Gastroesophageal sphincter (tissue), 4 donors: ENCODE results near the gene ELMO3. TPM values are rescaled to one million over a fixed set of nuclear protein-coding genes. Genes with fewer than 3 reads are reported as not detected.

Experiments used
- ATAC-seq: fragments of 150-250 bp; one replicate; pipeline ENCODE4 v1.9.1; 2016; ENCODE audit warnings: mild to moderate bottlenecking, moderate library complexity
- H3K27ac ChIP-seq, 4 donors: fragments of 200-600 bp; sonication (generic) in 3 of 4; 1 replicate in 3 of 4; 2 replicates in 1 of 4; pipeline ENCODE4 v1.5.1; 2016 to 2019
- H3K27me3 ChIP-seq: fragments of 200-600 bp; sonication (generic); one replicate; pipeline ENCODE4 v1.5.1; 2019
- H3K36me3 ChIP-seq, 2 donors: fragments of 200-600 bp; sonication (generic); one replicate each; pipeline ENCODE4 v1.5.1; 2019; ENCODE audit warnings: control low read depth in 1 of 2
- H3K4me1 ChIP-seq, 3 donors: fragments of 200-600 bp; sonication (generic); 1 replicate in 2 of 3; 2 replicates in 1 of 3; pipeline ENCODE4 v1.5.1; 2016 to 2019; ENCODE audit warnings: control low read depth in 2 of 3
- H3K4me3 ChIP-seq, 2 donors: fragments of 200-600 bp; sonication (generic); one replicate each; pipeline ENCODE4 v1.5.1; 2019; ENCODE audit warnings: mild to moderate bottlenecking in 1 of 2, moderate library complexity in 1 of 2
- H3K9me3 ChIP-seq, 3 donors: fragments of 200-600 bp; sonication (generic); one replicate each; pipeline ENCODE4 v1.5.1; 2017 to 2019; ENCODE audit warnings: control low read depth in 2 of 3
- CTCF ChIP-seq, 4 experiments: fragments of 200-600 bp in 2 of 4; fragments of 450-650 bp in 2 of 4; sonication (generic) in 1 of 4; IDR thresholded peaks; one replicate each; pipeline ENCODE4 v1.5.1; 2017 to 2019; ENCODE audit warnings: antibody characterized with exemption in 4 of 4, mild to moderate bottlenecking in 2 of 4, moderate library complexity in 2 of 4
- EP300 ChIP-seq: sonication (generic); formaldehyde crosslinking; IDR thresholded peaks from one replicate; pipeline ENCODE4 v1.6.1; 2017; ENCODE audit warnings: antibody characterized with exemption, mild to moderate bottlenecking
- POLR2A ChIP-seq, 2 donors: fragments of 450-650 bp; IDR thresholded peaks; one replicate each; pipeline ENCODE4 v1.6.1; 2017; ENCODE audit warnings: antibody characterized with exemption in 2 of 2, mild to moderate bottlenecking in 2 of 2, moderate library complexity in 1 of 2
- POLR2AphosphoS5 ChIP-seq: sonication (generic); formaldehyde crosslinking; IDR thresholded peaks from one replicate; pipeline ENCODE4 v1.6.1; 2017; ENCODE audit warnings: antibody characterized with exemption
- WGBS, 2 donors: methylation state at CpG; one replicate each; pipeline ENCODE4 v1.1.5; 2018; ENCODE audit warnings: low coverage in 1 of 2; 5-methylcytosine and 5-hydroxymethylcytosine counted together
- total RNA-seq, 4 donors: library from RNA; depleted of rRNA; stranded (reverse); fragments of >200 nt; gene quantifications; one replicate each; pipeline ENCODE4 v1.1.0, GENCODE V29; 2016

The ELMO3 gene
- total RNA-seq = 1 to 10 TPM in 2 of 4 donors, under 1 TPM in 2; 0.15 to 3.9 (median 1.3) TPM

- peak in 3 of 4 experiments; percentile 17 to 48 (median 23) for TF ChIP-seq CTCF (IDR thresholded peaks at IDR 0.05)
- no peak for TF ChIP-seq EP300
- no peaks in the 10 kb centered on the region for H3K9me3 ChIP-seq
- H3K36me3 ChIP-seq = peaks cover 0 to 86% of the 10 kb centered on the region in 2 donors
- H3K27me3 ChIP-seq = no peaks in the 10 kb centered on the region
- peak within 1 kb of the TSS in 1 of 2 donors; percentile 22 for H3K4me3 ChIP-seq
- peaks cover 0 to 38% (median 12%) of the 10 kb centered on the region in 3 donors for H3K4me1 ChIP-seq
- WGBS, 2 donors = 0 to 77% methylated on average over 2 to 3 of the region's 61 CpGs
- H3K27ac ChIP-seq = peak within 1 kb of the TSS in 1 of 4 donors; percentile 2
- peak; percentile 57 for ATAC-seq
Observed at GRCh38 chr16:67199011-67199807, at the start of gene ELMO3. ELMO3 (plus strand) TSS chr16:67199131; CDS start chr16:67199327, 196 bp downstream.

- Histone ChIP-seq H3K27ac (peak overlapping the region in 3 of 4 donors; percentile 92 to 95 (median 93)), H3K36me3 (peaks cover 0 to 52% of the 10 kb centered on the region in 2 donors), H3K27me3 (no peaks in the 10 kb centered on the region), H3K4me1 (peaks cover 0 to 34% (median 10%) of the 10 kb centered on the region in 3 donors), H3K9me3 (no peaks in the 10 kb centered on the region), H3K4me3 (peak overlapping the region in 1 of 2 donors; percentile 80)
- TF ChIP-seq POLR2A (IDR thresholded peaks at IDR 0.05) (no peak), POLR2AphosphoS5 (no peak), EP300 (no peak), CTCF (IDR thresholded peaks at IDR 0.05) (no peak)
- no peak for ATAC-seq
- 69 to 80% methylated on average over 3 to 15 of the region's 77 CpGs for WGBS, 2 donors
Observed at GRCh38 chr16:67149276-67150046, 49.5 kb upstream of the ELMO3 start.

GRCh38 chr16:67150047-67150832 lies 48.7 kb upstream of the ELMO3 start:
- ATAC-seq = peak; percentile 39
- H3K27me3 ChIP-seq = no peaks in the 10 kb centered on the region
- peaks cover 0 to 42% (median 16%) of the 10 kb centered on the region in 3 donors for H3K4me1 ChIP-seq
- no CpG with 5 or more reads among the region's 94 CpGs for WGBS, 2 donors
- H3K4me3 ChIP-seq = peak overlapping the region; percentile 43 to 80
- H3K36me3 ChIP-seq = peaks cover 0 to 44% of the 10 kb centered on the region in 2 donors
- H3K9me3 ChIP-seq = no peaks in the 10 kb centered on the region
- TF ChIP-seq CTCF (IDR thresholded peaks at IDR 0.05) (peak in 1 of 4 experiments; percentile 16), POLR2AphosphoS5 (peak; percentile 24), EP300 (no peak)
- H3K27ac ChIP-seq = peak overlapping the region; percentile 72 to 95 (median 92)

- ATAC-seq = peak; percentile 84
- TF ChIP-seq POLR2AphosphoS5 (peak; percentile 27), POLR2A (IDR thresholded peaks at IDR 0.05) (no peak), EP300 (no peak), CTCF (IDR thresholded peaks at IDR 0.05) (peak in 1 of 4 experiments; percentile 8)
Observed at GRCh38 chr16:67150833-67151396, 48.0 kb upstream of the ELMO3 start, which contains the start of gene B3GNT9. B3GNT9 (minus strand) TSS chr16:67150998; CDS start chr16:67150485, 513 bp downstream.

More at GRCh38 chr16:67150833-67151396, 48.0 kb upstream of the ELMO3 start, which contains the start of gene B3GNT9:
- H3K36me3 ChIP-seq = peaks cover 0 to 37% of the 10 kb centered on the region in 2 donors
- peak within 1 kb of the TSS; percentile 72 to 95 (median 92) for H3K27ac ChIP-seq
- WGBS, 2 donors = 2% methylated on average over 9 of the region's 34 CpGs; no CpG with 5 or more reads in 1 of the 2 donors
- peak within 1 kb of the TSS; percentile 43 to 80 for H3K4me3 ChIP-seq
- no peaks in the 10 kb centered on the region for H3K27me3 ChIP-seq
- H3K4me1 ChIP-seq = peaks cover 0 to 49% (median 22%) of the 10 kb centered on the region in 3 donors
- H3K9me3 ChIP-seq = no peaks in the 10 kb centered on the region
